GM23248 (cell line): ENCODE data around the gene NOVA2.

Experiments
- EZH2 ChIP-seq: fragments of 200-600 bp; sonication (generic); IDR thresholded peaks from 2 replicates; pipeline ENCODE4 v1.6.1; 2018; ENCODE audit warnings: antibody characterized with exemption, mild to moderate bottlenecking; ENCODE audit not compliant: insufficient read depth, poor library complexity, severe bottlenecking
- EZH2phosphoT487 ChIP-seq: fragments of 200-600 bp; sonication (generic); IDR thresholded peaks from 2 replicates; pipeline ENCODE4 v1.6.1; 2018; ENCODE audit warnings: antibody characterized with exemption, moderate library complexity, mild to moderate bottlenecking, low read depth; ENCODE audit not compliant: insufficient read depth

- TF ChIP-seq EZH2 (no peak), EZH2phosphoT487 (no peak)
Measured at GRCh38 chr19:45887200-45887710, 86.4 kb downstream of the NOVA2 start.
